SU-DHL-6 (cell line): ENCODE measurements around the gene FAM131B.
"Not testable (repeated sequence)": the region's sequence is repeated elsewhere in the genome, so short reads cannot be mapped to it uniquely, and the experiment has no call there.

Source experiments
- EZH2phosphoT487 ChIP-seq: fragments of 200-600 bp; sonication (generic), shearing (Covaris generic); conservative IDR thresholded peaks from 2 replicates; pipeline ENCODE4 v1.6.1; 2018; ENCODE audit warnings: mild to moderate bottlenecking, antibody characterized with exemption, low read length, moderate library complexity, mixed read lengths
- TF ChIP-seq, protein P1 (sequence below): fragments of 200-600 bp; sonication (generic); IDR thresholded peaks from one replicate; pipeline ENCODE4 v1.5.1; 2017; ENCODE audit warnings: antibody characterized with exemption, mild to moderate bottlenecking, low read length, moderate library complexity; ENCODE audit not compliant: insufficient read depth, poor library complexity, severe bottlenecking

DNA sequence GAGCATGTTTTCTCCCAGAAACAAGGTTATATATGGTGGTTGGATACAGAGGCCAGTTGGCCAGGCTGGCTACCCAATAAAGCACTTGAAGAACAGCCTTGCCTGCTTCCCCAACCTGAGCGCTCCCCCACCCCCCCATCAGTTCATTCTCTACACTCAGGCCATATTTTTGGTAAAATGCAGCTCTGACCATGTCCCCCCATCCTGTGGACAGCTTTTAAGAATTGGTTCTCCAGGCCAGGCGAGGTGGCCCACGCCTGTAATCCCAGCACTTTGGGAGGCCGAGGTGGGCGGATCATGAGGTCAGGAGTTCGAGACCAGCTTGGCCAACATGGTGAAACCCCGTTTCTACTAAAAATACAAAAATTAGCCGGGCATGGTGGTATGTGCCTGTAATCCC is 29.9 kb upstream of the FAM131B start:
- TF ChIP-seq, protein P1, sequence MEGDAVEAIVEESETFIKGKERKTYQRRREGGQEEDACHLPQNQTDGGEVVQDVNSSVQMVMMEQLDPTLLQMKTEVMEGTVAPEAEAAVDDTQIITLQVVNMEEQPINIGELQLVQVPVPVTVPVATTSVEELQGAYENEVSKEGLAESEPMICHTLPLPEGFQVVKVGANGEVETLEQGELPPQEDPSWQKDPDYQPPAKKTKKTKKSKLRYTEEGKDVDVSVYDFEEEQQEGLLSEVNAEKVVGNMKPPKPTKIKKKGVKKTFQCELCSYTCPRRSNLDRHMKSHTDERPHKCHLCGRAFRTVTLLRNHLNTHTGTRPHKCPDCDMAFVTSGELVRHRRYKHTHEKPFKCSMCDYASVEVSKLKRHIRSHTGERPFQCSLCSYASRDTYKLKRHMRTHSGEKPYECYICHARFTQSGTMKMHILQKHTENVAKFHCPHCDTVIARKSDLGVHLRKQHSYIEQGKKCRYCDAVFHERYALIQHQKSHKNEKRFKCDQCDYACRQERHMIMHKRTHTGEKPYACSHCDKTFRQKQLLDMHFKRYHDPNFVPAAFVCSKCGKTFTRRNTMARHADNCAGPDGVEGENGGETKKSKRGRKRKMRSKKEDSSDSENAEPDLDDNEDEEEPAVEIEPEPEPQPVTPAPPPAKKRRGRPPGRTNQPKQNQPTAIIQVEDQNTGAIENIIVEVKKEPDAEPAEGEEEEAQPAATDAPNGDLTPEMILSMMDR: not testable (repeated sequence)
- TF ChIP-seq EZH2phosphoT487: not testable (repeated sequence)
